Upper lobe of right lung (tissue), 1 donor: ENCODE results near the gene FAM227A. TPM values are rescaled to one million over a fixed set of nuclear protein-coding genes. Genes with fewer than 3 reads are reported as not detected.

ENCODE experiments used
- ATAC-seq: fragments of 200-7000 bp; cut with Tn5 transposase; one replicate; pipeline ENCODE4 v1.9.1; 2020; ENCODE audit warnings: mild to moderate bottlenecking, moderate library complexity
- DNase-seq: peaks from one replicate; pipeline ENCODE4 v3.0.0-alpha.2; 2020
- H3K27ac ChIP-seq: fragments of 200-600 bp; one replicate; pipeline ENCODE4 v1.8.0; 2022
- H3K27me3 ChIP-seq: fragments of 200-600 bp; one replicate; pipeline ENCODE4 v1.8.0; 2022; ENCODE audit warnings: mild to moderate bottlenecking
- H3K36me3 ChIP-seq: fragments of 200-600 bp; one replicate; pipeline ENCODE4 v1.8.0; 2022
- H3K4me1 ChIP-seq: fragments of 200-600 bp; one replicate; pipeline ENCODE4 v1.8.0; 2022
- H3K4me3 ChIP-seq: fragments of 200-600 bp; one replicate; pipeline ENCODE4 v1.8.0; 2022; ENCODE audit warnings: mild to moderate bottlenecking
- H3K9me3 ChIP-seq: fragments of 200-600 bp; one replicate; pipeline ENCODE4 v1.8.0; 2022
- CTCF ChIP-seq: fragments of 200-600 bp; IDR thresholded peaks from one replicate; pipeline ENCODE4 v1.8.0; 2022; ENCODE audit warnings: antibody characterized with exemption
- intact Hi-C: fragments of 100-400 bp; cut with DNase I; formaldehyde crosslinking; loops from one replicate; pipeline ENCODE4 v1.11.0; 2022
- total RNA-seq: library from RNA; stranded (reverse); fragmentation: NEBNext Ultra II Directional; extraction: Animal tissue kit (Norgen Biotek cat#: 25700); gene quantifications from one replicate; pipeline ENCODE4 v1.2.1, GENCODE V29; 2021
- donor health status: DM: no; HTN: yes; CAD: no; lungs with severe emphysema.

Gene FAM227A
- total RNA-seq, 1 donor from 2014 or later = 0.98 TPM

GRCh38 chr22:38641476-38642040 lies 14.6 kb downstream of the FAM227A start:
- Histone ChIP-seq H3K27ac (no peak overlapping the region), H3K36me3 (no peaks in the 10 kb centered on the region), H3K27me3 (no peaks in the 10 kb centered on the region), H3K4me1 (no peaks in the 10 kb centered on the region), H3K9me3 (no peaks in the 10 kb centered on the region), H3K4me3 (no peak overlapping the region)
- DNase-seq = no peak
- intact Hi-C loops = no loop called here
- ATAC-seq = no peak
- TF ChIP-seq CTCF = no peak

- intact Hi-C loops = no loop called here
- Histone ChIP-seq H3K27me3 (no peaks in the 10 kb centered on the region), H3K9me3 (no peaks in the 10 kb centered on the region), H3K4me3 (no peak overlapping the region), H3K36me3 (no peaks in the 10 kb centered on the region), H3K27ac (no peak overlapping the region), H3K4me1 (no peaks in the 10 kb centered on the region)
- no peak for DNase-seq
- TF ChIP-seq CTCF = no peak
- ATAC-seq = no peak
Observed at GRCh38 chr22:38638728-38639127, 17.5 kb downstream of the FAM227A start.

GRCh38 chr22:38638216-38638615 lies 18.0 kb downstream of the FAM227A start:
- DNase-seq (no peak), ATAC-seq (no peak)
- intact Hi-C loops = no loop called here
- no peaks in the 10 kb centered on the region for H3K36me3 ChIP-seq
- H3K9me3 ChIP-seq = no peaks in the 10 kb centered on the region
- H3K4me3 ChIP-seq = no peak overlapping the region
- no peak overlapping the region for H3K27ac ChIP-seq
- no peaks in the 10 kb centered on the region for H3K27me3 ChIP-seq
- H3K4me1 ChIP-seq = no peaks in the 10 kb centered on the region
- no peak for TF ChIP-seq CTCF

- DNase-seq (no peak), ATAC-seq (no peak)
- H3K4me3 ChIP-seq = no peak overlapping the region
- intact Hi-C loops = no loop called here
- H3K4me1 ChIP-seq = no peaks in the 10 kb centered on the region
- H3K27me3 ChIP-seq = no peaks in the 10 kb centered on the region
- no peak for TF ChIP-seq CTCF
- no peaks in the 10 kb centered on the region for H3K36me3 ChIP-seq
- H3K9me3 ChIP-seq = no peaks in the 10 kb centered on the region
- no peak overlapping the region for H3K27ac ChIP-seq
Observed at GRCh38 chr22:38632528-38632927, 23.7 kb downstream of the FAM227A start.

GRCh38 chr22:38631724-38632123 lies 24.5 kb downstream of the FAM227A start:
- TF ChIP-seq CTCF = no peak
- no peaks in the 10 kb centered on the region for H3K36me3 ChIP-seq
- intact Hi-C loops = no loop called here
- ATAC-seq = peak; percentile 65
- H3K9me3 ChIP-seq = no peaks in the 10 kb centered on the region
- no peak overlapping the region for H3K27ac ChIP-seq
- no peak overlapping the region for H3K4me3 ChIP-seq
- no peak for DNase-seq
- no peaks in the 10 kb centered on the region for H3K27me3 ChIP-seq
- H3K4me1 ChIP-seq = no peaks in the 10 kb centered on the region

GRCh38 chr22:38629108-38629507 lies 27.1 kb downstream of the FAM227A start:
- no peak for ATAC-seq
- Histone ChIP-seq H3K36me3 (no peaks in the 10 kb centered on the region), H3K27me3 (no peaks in the 10 kb centered on the region), H3K4me3 (no peak overlapping the region), H3K27ac (no peak overlapping the region), H3K4me1 (no peaks in the 10 kb centered on the region), H3K9me3 (no peaks in the 10 kb centered on the region)
- DNase-seq = no peak
- intact Hi-C loops = no loop called here
- TF ChIP-seq CTCF = no peak
